ENCODE results near the gene INVS.
"Not testable (repeated sequence)": the region's sequence is repeated elsewhere in the genome, so short reads cannot be mapped to it uniquely, and the experiment has no call there.

INVS gene

GRCh38 chr9:100306283-100306682, 207.2 kb downstream of the INVS start:
- Histone ChIP-seq H3K9ac (ENCODE audit: low read length) (no peak overlapping the region), H3K4me1 (ENCODE audit: insufficient read depth, low read length) (no peaks in the 10 kb centered on the region), H3K36me3 (ENCODE audit: insufficient read depth, low read length) (peaks cover 29% of the 10 kb centered on the region), H3K27me3 (ENCODE audit: control insufficient read depth in 1 of 2, insufficient read depth in 2 of 2, low read length in 2 of 2) (no peaks in the 10 kb centered on the region), H3K9me3 (ENCODE audit: low read length) (no peaks in the 10 kb centered on the region), H3K4me3 (ENCODE audit: low read depth in 1 of 2, low read length in 2 of 2) (no peak overlapping the region), H3K27ac (ENCODE audit: low read depth, low read length) (no peak overlapping the region)

DNA sequence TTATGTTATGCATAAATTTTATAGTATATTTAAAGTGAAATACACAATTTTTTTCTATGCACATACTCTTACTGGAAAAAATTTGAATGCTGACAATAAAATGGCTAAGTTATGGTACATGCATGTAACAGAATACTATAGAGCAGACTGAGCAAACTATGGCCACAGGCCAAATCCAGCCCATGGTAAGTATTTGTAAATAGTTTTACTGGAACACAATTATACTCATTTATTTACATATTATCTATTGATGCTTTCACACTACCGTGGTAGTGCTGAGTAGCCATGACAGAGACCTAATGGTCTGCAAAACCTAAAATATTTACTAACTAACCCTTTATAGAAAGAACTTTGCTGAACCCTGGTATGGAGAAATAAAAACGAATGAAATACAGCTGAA, 208.0 kb downstream of the INVS start:
- Histone ChIP-seq H3K4me3 (ENCODE audit: low read depth in 1 of 2, low read length in 2 of 2) (no peak overlapping the region), H3K4me1 (ENCODE audit: insufficient read depth, low read length) (no peaks in the 10 kb centered on the region), H3K9ac (ENCODE audit: low read length) (no peak overlapping the region), H3K9me3 (ENCODE audit: low read length) (no peaks in the 10 kb centered on the region), H3K27ac (ENCODE audit: low read depth, low read length) (no peak overlapping the region), H3K27me3 (ENCODE audit: control insufficient read depth in 1 of 2, insufficient read depth in 2 of 2, low read length in 2 of 2) (no peaks in the 10 kb centered on the region), H3K36me3 (ENCODE audit: insufficient read depth, low read length) (peaks cover 21% of the 10 kb centered on the region)

DNA sequence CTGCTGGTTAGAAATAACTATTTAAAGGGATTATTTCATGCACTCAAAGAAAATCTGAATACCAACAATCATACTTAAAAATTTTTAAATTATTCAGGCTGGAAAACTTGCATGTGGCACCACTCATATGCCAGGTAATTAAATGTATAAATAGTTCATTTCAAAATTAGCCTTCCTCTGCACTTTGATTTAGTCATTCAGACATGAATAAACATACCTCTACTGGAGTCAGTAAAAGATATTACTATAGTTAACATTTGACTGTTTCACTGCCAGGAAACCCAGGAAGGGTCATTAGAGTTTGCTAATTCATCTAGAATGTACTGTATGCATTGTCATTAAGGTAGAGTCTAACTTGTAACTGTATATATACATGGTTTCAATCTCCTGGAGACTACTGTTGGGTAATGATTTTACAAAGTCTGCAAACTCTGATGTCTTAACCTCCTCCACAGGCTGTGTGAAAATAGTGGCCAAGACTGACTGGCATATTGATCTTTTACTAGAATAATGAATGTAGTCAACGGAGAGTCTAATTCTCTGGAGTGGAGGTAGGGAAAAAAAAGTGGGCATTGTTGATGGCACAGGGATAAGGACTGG, 210.0 kb downstream of the INVS start:
- Histone ChIP-seq H3K27me3 (ENCODE audit: control insufficient read depth in 1 of 2, insufficient read depth in 2 of 2, low read length in 2 of 2) (no peaks in the 10 kb centered on the region), H3K9ac (ENCODE audit: low read length) (no peak overlapping the region), H3K4me3 (ENCODE audit: low read depth in 1 of 2, low read length in 2 of 2) (no peak overlapping the region), H3K9me3 (ENCODE audit: low read length) (no peaks in the 10 kb centered on the region), H3K4me1 (ENCODE audit: insufficient read depth, low read length) (no peaks in the 10 kb centered on the region), H3K27ac (ENCODE audit: low read depth, low read length) (no peak overlapping the region), H3K36me3 (ENCODE audit: insufficient read depth, low read length) (peaks cover 8% of the 10 kb centered on the region)

DNA sequence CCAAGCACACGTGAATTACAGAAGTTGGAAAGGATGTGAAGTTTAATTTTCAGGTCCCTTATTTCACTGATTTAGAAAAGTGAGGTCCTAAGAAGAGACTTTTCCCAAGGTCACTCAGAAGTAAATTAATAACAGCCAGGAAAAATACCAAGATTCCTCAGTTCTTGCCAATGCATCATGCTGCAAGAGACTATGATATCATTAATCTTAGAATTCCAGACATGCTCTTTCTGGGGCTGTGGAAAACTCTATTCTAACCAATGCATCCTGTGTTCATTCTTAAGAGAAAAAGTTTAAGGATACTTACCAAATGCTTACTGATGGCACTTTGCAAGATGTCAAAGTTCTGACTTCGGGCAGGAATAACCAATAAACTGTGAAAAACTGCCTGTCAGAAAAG, 210.9 kb downstream of the INVS start:
- H3K9me3 ChIP-seq (ENCODE audit: low read length): no peaks in the 10 kb centered on the region
- peaks cover 5% of the 10 kb centered on the region for H3K36me3 ChIP-seq (ENCODE audit: insufficient read depth, low read length)
- H3K4me1 ChIP-seq (ENCODE audit: insufficient read depth, low read length): no peaks in the 10 kb centered on the region

GRCh38 chr9:100315561-100315960, 216.5 kb downstream of the INVS start:
- H3K27ac ChIP-seq (ENCODE audit: low read depth, low read length): no peak overlapping the region
- H3K4me1 ChIP-seq (ENCODE audit: insufficient read depth, low read length): no peaks in the 10 kb centered on the region
- no peaks in the 10 kb centered on the region for H3K9me3 ChIP-seq (ENCODE audit: low read length)
- no peaks in the 10 kb centered on the region for H3K27me3 ChIP-seq (ENCODE audit: control insufficient read depth in 1 of 2, insufficient read depth in 2 of 2, low read length in 2 of 2)
- H3K9ac ChIP-seq (ENCODE audit: low read length): no peak overlapping the region
- H3K36me3 ChIP-seq (ENCODE audit: insufficient read depth, low read length): peaks cover 14% of the 10 kb centered on the region
- H3K4me3 ChIP-seq (ENCODE audit: low read depth in 1 of 2, low read length in 2 of 2): no peak overlapping the region

More for the DNA sequence above, 210.9 kb downstream of the INVS start:
- Histone ChIP-seq H3K9ac (ENCODE audit: low read length) (no peak overlapping the region), H3K27ac (ENCODE audit: low read depth, low read length) (no peak overlapping the region), H3K4me3 (ENCODE audit: low read depth in 1 of 2, low read length in 2 of 2) (no peak overlapping the region), H3K27me3 (ENCODE audit: control insufficient read depth in 1 of 2, insufficient read depth in 2 of 2, low read length in 2 of 2) (no peaks in the 10 kb centered on the region)

GRCh38 chr9:100317706-100318105, 218.7 kb downstream of the INVS start:
- Histone ChIP-seq H3K27me3 (ENCODE audit: control insufficient read depth in 1 of 2, insufficient read depth in 2 of 2, low read length in 2 of 2) (no peaks in the 10 kb centered on the region), H3K36me3 (ENCODE audit: insufficient read depth, low read length) (peaks cover 14% of the 10 kb centered on the region), H3K4me1 (ENCODE audit: insufficient read depth, low read length) (no peaks in the 10 kb centered on the region), H3K9ac (ENCODE audit: low read length) (no peak overlapping the region), H3K27ac (ENCODE audit: low read depth, low read length) (no peak overlapping the region), H3K9me3 (ENCODE audit: low read length) (no peaks in the 10 kb centered on the region), H3K4me3 (ENCODE audit: low read depth in 1 of 2, low read length in 2 of 2) (no peak overlapping the region)

GRCh38 chr9:100322954-100323536, 224.0 kb downstream of the INVS start:
- H3K27ac ChIP-seq (ENCODE audit: low read depth, low read length): no peak overlapping the region
- no peaks in the 10 kb centered on the region for H3K9me3 ChIP-seq (ENCODE audit: low read length)
- peaks cover 19% of the 10 kb centered on the region for H3K36me3 ChIP-seq (ENCODE audit: insufficient read depth, low read length)
- no peak overlapping the region for H3K4me3 ChIP-seq (ENCODE audit: low read depth in 1 of 2, low read length in 2 of 2)
- H3K27me3 ChIP-seq (ENCODE audit: control insufficient read depth in 1 of 2, insufficient read depth in 2 of 2, low read length in 2 of 2): no peaks in the 10 kb centered on the region
- H3K9ac ChIP-seq (ENCODE audit: low read length): no peak overlapping the region
- no peaks in the 10 kb centered on the region for H3K4me1 ChIP-seq (ENCODE audit: insufficient read depth, low read length)

DNA sequence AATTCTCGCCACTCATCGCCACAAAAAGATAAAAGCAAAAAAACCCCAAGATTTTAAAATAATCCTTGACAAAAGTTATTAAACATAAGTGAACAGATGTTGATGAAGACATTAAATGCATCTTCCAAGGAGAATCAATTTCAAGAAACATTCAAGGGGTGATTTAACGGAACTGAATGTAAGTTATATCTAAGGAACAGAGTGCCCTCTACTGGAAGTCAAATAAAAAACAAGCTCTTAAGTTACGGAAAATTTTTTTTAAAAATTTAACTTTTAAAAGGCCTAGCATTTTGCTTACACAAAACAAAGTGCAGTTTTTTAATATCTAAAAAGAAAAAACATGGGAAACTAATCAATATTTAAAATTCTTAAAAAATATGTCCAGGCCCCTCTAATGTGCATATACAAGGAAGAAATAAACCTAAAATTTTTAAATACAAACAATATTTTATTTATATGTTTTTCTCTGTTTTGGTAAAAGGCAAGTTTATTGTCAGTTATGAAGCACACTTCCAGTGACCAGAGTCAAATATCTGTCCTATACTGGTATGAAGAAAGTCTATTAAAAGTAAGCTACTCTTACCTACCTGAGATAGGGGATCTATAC, 225.7 kb downstream of the INVS start:
- Histone ChIP-seq H3K9ac (ENCODE audit: low read length) (no peak overlapping the region), H3K9me3 (ENCODE audit: low read length) (no peaks in the 10 kb centered on the region), H3K27me3 (ENCODE audit: control insufficient read depth in 1 of 2, insufficient read depth in 2 of 2, low read length in 2 of 2) (no peaks in the 10 kb centered on the region), H3K27ac (ENCODE audit: low read depth, low read length) (no peak overlapping the region), H3K4me3 (ENCODE audit: low read depth in 1 of 2, low read length in 2 of 2) (no peak overlapping the region), H3K36me3 (ENCODE audit: insufficient read depth, low read length) (peaks cover 11% of the 10 kb centered on the region), H3K4me1 (ENCODE audit: insufficient read depth, low read length) (peaks cover 7% of the 10 kb centered on the region)

DNA sequence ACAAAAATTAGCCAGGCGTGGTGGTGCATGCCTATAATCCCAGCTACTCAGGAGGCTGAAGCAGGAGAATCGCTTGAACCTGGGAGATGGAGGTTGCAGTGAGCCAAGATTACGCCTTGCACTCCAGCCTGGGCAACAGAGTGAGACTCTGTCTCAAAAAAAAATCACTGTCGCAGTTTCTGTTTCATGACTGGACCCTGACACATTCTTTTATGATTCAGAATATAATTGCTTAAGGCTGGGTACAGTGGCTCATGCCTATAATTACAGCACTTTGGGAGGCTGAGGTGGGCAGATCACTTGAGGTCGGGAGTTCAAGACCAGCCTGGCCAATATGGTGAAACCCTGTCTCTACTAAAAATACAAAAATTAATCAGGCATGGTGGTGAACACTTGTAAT, 239.7 kb downstream of the INVS start:
- H3K36me3 ChIP-seq (ENCODE audit: insufficient read depth, low read length); H3K4me3 ChIP-seq (ENCODE audit: low read depth in 1 of 2, low read length in 2 of 2); H3K27me3 ChIP-seq (ENCODE audit: control insufficient read depth in 1 of 2, insufficient read depth in 2 of 2, low read length in 2 of 2); H3K9ac ChIP-seq (ENCODE audit: low read length); H3K4me1 ChIP-seq (ENCODE audit: insufficient read depth, low read length); H3K27ac ChIP-seq (ENCODE audit: low read depth, low read length); H3K9me3 ChIP-seq (ENCODE audit: low read length): not testable (repeated sequence)

- Histone ChIP-seq H3K9me3 (ENCODE audit: low read length) (no peaks in the 10 kb centered on the region), H3K36me3 (ENCODE audit: insufficient read depth, low read length) (no peaks in the 10 kb centered on the region), H3K4me1 (ENCODE audit: insufficient read depth, low read length) (no peaks in the 10 kb centered on the region), H3K27ac (ENCODE audit: low read depth, low read length) (no peak overlapping the region), H3K4me3 (ENCODE audit: low read depth in 1 of 2, low read length in 2 of 2) (no peak overlapping the region), H3K27me3 (ENCODE audit: control insufficient read depth in 1 of 2, insufficient read depth in 2 of 2, low read length in 2 of 2) (no peaks in the 10 kb centered on the region), H3K9ac (ENCODE audit: low read length) (no peak overlapping the region)
Observed at GRCh38 chr9:100340224-100340623, 241.2 kb downstream of the INVS start.

GRCh38 chr9:100341889-100342288, 242.8 kb downstream of the INVS start:
- no peaks in the 10 kb centered on the region for H3K36me3 ChIP-seq (ENCODE audit: insufficient read depth, low read length)
- no peaks in the 10 kb centered on the region for H3K9me3 ChIP-seq (ENCODE audit: low read length)
- H3K4me1 ChIP-seq (ENCODE audit: insufficient read depth, low read length): no peaks in the 10 kb centered on the region
- no peak overlapping the region for H3K27ac ChIP-seq (ENCODE audit: low read depth, low read length)
- H3K9ac ChIP-seq (ENCODE audit: low read length): no peak overlapping the region
- no peak overlapping the region for H3K4me3 ChIP-seq (ENCODE audit: low read depth in 1 of 2, low read length in 2 of 2)
- no peaks in the 10 kb centered on the region for H3K27me3 ChIP-seq (ENCODE audit: control insufficient read depth in 1 of 2, insufficient read depth in 2 of 2, low read length in 2 of 2)

DNA sequence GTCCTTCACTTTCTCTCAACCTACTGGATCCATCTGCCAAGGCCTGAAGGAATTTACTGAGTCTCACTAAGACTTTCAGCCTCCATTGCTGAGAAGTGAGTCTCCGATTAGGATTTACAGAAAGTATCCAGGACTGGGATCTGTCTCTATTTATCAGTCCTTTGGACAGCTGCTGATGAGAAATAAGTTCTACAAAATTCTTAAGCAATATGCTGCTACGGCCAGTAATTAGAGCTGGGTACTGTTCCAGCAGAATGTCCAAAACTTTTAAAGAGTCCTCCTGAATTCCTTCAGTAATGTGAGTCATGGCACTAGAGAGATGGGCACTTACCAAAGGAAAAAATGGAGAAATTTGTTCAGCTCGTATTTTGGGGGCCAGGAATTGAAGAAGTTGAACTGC, 247.8 kb downstream of the INVS start:
- no peaks in the 10 kb centered on the region for H3K27me3 ChIP-seq (ENCODE audit: control insufficient read depth in 1 of 2, insufficient read depth in 2 of 2, low read length in 2 of 2)
- H3K4me3 ChIP-seq (ENCODE audit: low read depth in 1 of 2, low read length in 2 of 2): no peak overlapping the region
- peaks cover 9% of the 10 kb centered on the region for H3K4me1 ChIP-seq (ENCODE audit: insufficient read depth, low read length)
- H3K36me3 ChIP-seq (ENCODE audit: insufficient read depth, low read length): no peaks in the 10 kb centered on the region
- no peak overlapping the region for H3K27ac ChIP-seq (ENCODE audit: low read depth, low read length)
- H3K9ac ChIP-seq (ENCODE audit: low read length): no peak overlapping the region
- H3K9me3 ChIP-seq (ENCODE audit: low read length): no peaks in the 10 kb centered on the region
